Stimulated activated CD8-positive, alpha-beta memory T cell treated with anti-CD3 and anti-CD28 coated beads, Interleukin-7, amount 100 ng/mL, for 48 hours (primary cell): ENCODE results near the gene ZBTB34.

Source experiments
- DNase-seq, 2 donors: peaks; one replicate each; pipeline ENCODE4 v3.0.0-alpha.2; 2020; ENCODE audit warnings: low read depth in 1 of 2; ENCODE audit errors: extremely low read depth in 1 of 2

Gene ZBTB34

DNA sequence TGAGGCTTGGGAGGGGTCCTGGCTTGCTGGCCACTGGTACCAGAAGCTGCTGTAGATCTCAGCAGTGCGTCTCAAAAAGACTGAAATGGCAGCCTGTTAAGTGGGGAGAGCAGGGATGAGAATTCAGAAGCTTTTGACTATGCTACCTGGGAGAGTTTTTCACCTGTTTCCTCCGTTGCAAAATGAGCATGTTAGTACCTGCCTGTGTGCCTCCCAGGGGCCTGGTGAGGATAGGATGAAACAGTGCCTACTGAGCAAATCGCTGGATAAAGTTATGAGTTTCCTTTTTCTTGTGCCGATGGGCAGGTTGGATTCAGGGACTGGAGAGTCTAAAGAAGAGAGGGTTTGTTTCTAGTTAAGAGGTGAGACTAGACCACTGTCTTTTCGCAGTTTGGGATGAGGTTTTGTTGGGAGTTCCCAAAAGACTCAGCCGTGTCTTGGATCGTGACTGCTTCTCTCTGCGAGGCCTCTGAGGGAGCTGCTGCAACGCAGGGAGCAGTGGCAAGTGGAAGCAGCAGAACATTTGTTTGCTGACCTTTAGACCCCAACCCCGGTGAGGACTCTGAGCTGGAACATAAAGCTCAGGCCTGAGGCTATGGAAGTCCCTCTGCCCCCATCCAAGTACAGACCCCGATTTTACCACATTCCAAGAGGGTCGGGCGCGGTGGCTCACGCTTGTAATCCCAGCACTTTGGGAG lies 55.6 kb downstream of the ZBTB34 start:
- DNase-seq = no peak

DNA sequence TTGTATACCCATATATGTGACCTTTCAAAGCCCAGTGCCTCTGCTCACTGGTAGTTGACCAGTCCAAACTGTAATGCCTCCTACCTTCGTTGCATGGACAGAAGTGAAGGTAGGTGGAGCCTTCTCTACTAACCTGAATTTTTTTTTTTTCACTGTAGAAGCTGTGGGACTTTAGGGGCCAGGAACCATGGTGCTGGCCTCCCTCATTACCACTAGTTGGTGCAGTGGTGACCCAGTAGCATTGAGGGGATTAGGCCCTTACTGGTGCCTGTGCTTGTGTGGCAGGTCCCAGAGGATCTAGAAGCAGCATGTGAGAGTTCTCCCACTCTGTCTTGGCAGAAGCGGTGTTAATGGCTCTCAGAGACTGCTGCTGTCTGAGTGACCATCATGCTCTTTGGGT lies 56.5 kb downstream of the ZBTB34 start:
- no peak for DNase-seq

DNA sequence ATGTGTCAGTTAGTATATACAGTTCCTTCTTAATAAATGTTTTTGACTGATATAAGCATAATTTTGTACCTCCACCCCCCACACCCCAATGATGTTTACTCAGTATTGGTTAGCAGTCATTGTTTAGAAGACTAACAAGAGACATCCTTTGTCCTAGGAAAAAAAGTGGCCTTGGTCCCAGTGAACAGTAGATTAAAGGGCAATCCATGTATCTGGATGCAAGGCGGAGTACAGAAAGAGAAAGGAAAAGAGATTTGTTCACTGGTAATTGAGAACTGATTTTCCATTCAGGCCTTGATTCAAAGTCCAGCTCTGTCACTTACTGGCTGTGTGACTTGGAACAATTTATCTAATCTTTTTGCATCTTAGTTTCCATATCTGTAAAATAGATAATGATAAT lies 58.8 kb downstream of the ZBTB34 start:
- no peak for DNase-seq

DNA sequence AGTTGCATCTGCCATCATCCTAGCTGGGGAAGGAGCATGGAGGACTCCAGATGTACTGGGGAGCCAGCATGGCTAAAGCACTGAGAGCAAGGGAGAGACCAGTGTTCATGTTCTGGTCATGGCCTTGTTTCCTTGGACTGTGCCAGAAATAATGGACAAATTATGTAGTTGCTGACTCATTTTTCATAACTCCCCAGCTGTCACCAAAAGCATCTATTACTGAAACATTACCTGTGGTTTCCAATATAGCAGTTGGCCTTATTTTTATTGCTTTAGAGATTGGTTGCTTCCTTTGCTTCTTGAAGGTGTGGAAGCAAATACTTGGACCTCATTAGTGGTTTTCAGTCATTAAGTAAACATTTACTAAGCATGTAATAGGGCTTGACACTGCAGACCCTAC lies 65.4 kb downstream of the ZBTB34 start:
- no peak for DNase-seq

DNA sequence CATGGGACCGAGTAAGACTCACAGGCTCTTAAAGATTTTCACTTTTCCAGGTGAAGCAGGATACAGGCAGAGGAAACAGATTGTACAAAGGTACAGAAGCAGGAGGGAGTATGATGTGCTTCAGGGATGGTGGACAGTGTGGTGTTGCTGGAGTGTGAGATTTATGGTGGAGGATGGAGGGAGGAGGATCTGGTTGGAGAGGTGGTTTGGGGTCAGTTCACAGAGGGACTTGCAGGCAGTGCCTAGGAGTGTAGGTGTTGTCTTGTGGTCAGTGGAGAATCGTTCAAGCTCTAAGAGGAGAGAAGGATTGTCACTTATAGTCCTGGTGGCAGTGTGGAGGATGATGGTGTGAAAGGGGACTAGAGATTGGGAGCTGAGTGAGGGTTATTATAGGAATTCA lies 65.9 kb downstream of the ZBTB34 start:
- no peak for DNase-seq

DNA sequence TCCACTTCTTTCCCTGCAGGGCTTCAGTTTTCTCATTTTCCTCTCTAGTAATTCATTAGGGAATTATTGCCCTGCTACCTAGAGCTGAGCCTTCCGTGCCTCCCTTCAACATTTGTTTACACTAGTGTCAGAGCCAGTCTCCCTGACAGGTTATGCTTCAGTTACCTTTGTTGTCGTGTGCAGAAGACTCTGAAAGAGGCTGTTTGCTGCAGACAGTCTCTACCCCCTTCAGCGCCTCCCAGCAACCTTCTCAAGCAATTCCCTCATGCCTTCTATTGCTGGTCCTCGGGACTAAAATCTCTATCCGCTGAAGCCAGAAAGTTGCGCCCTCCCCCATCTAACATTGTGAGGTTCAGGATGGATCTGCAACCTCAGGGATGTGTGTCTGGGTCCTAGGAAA lies 67.0 kb downstream of the ZBTB34 start:
- no peak for DNase-seq

DNA sequence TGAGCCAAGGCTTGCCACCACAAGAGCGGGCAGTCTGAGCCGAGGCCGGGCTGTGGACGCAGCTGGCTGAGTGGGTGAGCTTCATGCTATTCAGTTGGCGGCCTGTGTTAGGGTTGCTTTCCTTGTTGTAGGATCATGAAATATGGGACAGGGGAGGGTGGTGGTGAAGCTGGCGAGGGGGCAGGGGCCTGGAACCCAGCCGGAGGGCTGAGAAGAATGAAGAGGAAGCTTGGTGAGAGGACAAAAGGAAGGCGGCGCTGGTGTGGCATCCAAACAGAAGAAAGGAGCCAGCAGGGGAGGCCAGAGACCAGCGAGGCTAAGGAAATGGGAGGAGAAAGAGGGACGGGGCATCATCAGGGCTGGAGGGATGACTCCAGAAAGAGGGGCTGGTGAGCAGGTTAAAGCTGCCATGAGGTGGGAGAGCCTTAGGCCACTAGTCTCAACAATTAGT lies 72.5 kb downstream of the ZBTB34 start:
- no peak for DNase-seq

DNA sequence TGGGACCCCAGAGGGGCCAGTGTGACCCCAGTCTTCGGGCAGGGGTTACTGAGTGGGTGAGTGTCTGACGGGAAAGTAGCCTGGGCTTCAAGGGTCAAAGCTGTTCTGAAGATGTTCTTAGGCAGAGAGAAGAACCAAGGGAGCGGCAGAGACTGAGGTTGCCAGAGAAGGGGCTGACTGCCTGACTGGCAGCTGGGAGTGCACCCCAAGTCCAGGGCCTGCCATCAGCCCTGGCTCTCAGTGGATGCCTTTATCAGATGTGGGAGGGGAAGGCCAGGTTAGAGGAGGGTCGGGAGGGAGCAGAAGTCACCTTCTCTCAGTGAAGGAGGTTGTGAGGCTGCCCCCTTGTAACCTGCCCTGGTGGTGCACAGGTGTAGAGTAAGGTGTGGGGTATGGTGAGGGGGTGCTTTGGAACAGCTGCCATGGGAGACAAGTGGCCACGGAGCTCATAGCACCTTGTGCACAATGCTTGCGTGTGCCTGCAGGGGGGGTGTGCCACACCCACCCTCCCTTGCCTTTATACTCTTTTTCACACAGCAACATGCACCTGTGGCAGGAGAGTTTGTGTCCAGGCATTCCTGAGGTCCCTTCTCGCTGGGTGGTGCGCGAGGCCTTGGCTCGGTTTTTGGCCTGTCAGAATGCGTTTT lies 73.0 kb downstream of the ZBTB34 start:
- no peak for DNase-seq

DNA sequence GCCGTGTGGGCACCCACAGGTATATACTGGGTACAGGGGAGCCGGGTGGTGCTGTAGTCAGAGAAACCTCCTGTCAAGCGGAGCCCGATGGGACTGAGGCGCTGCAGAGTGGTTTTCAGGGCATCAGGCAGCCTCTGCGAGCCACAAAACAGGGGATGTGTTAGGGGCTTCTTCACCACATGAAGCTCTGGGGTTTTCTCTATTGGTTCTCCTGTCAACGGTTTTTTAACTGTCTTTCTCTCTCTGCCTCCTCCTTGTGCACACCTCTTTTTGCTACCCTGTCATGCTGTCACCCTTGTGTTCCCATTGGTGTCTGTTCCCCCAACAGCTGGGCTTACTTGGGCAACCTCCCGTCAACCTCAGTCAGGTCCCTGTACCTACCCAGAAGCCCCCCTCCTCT lies 74.0 kb downstream of the ZBTB34 start:
- DNase-seq = no peak
